H7 (cell line): ENCODE data around the gene TBC1D14. TPM values are rescaled to one million over a fixed set of nuclear protein-coding genes. Genes with fewer than 3 reads are reported as not detected.

Experiments used
- DNase-seq: peaks from one replicate; pipeline ENCODE4 v3.0.0; 2012
- H3K27me3 ChIP-seq: 2 replicates; pipeline ENCODE4 v1.6.0; 2011; ENCODE audit warnings: mild to moderate bottlenecking, low read length; ENCODE audit not compliant: control insufficient read depth, insufficient read depth
- H3K36me3 ChIP-seq: replicated peaks from 2 replicates; pipeline ENCODE4 v1.5.1; 2011; ENCODE audit warnings: low read length; ENCODE audit not compliant: control insufficient read depth, insufficient read depth
- H3K4me3 ChIP-seq: 2 replicates; pipeline ENCODE4 v1.5.1; 2011; ENCODE audit warnings: low read depth, mild to moderate bottlenecking, control low read depth, low read length, moderate library complexity; ENCODE audit not compliant: insufficient read depth
- total RNA-seq: library from RNA; depleted of rRNA; stranded (reverse); fragments of >200 nt; shearing (Covaris generic); gene quantifications from 2 replicates; pipeline ENCODE4 v1.2.3, GENCODE V29; 2014

TBC1D14 gene
- total RNA-seq, 1 experiment from 2014 or later: 55.8 TPM

GRCh38 chr4:7031558-7032449, 122.2 kb downstream of the TBC1D14 start:
- Histone ChIP-seq H3K36me3 (peaks cover 15% of the 10 kb centered on the region), H3K4me3 (no peak overlapping the region), H3K27me3 (no peaks in the 10 kb centered on the region)
- no peak for DNase-seq

GRCh38 chr4:7032596-7032995, 123.0 kb downstream of the TBC1D14 start:
- Histone ChIP-seq H3K4me3 (no peak overlapping the region), H3K27me3 (no peaks in the 10 kb centered on the region), H3K36me3 (peaks cover 15% of the 10 kb centered on the region)
- no peak for DNase-seq

GRCh38 chr4:7034262-7035081, 124.8 kb downstream of the TBC1D14 start:
- DNase-seq: peak; percentile 83
- Histone ChIP-seq H3K4me3 (no peak overlapping the region), H3K27me3 (no peaks in the 10 kb centered on the region), H3K36me3 (peaks cover 13% of the 10 kb centered on the region)

- DNase-seq: peak; percentile 49
- Histone ChIP-seq H3K4me3 (no peak overlapping the region), H3K36me3 (no peaks in the 10 kb centered on the region), H3K27me3 (peaks cover 17% of the 10 kb centered on the region)
Measured at GRCh38 chr4:7037425-7037824, 127.8 kb downstream of the TBC1D14 start.

- no peak for DNase-seq
- Histone ChIP-seq H3K36me3 (no peaks in the 10 kb centered on the region), H3K27me3 (peaks cover 20% of the 10 kb centered on the region), H3K4me3 (no peak overlapping the region)
Measured at GRCh38 chr4:7040765-7041164, 131.1 kb downstream of the TBC1D14 start.

GRCh38 chr4:7041246-7041645, 131.6 kb downstream of the TBC1D14 start:
- H3K36me3 ChIP-seq: no peaks in the 10 kb centered on the region
- DNase-seq: no peak

GRCh38 chr4:7041801-7042502, 132.3 kb downstream of the TBC1D14 start:
- peak overlapping the region; percentile 61 for H3K4me3 ChIP-seq
- peak; percentile 69 for DNase-seq
- no peaks in the 10 kb centered on the region for H3K36me3 ChIP-seq
- peaks cover 20% of the 10 kb centered on the region for H3K27me3 ChIP-seq

More at GRCh38 chr4:7041246-7041645, 131.6 kb downstream of the TBC1D14 start:
- Histone ChIP-seq H3K4me3 (no peak overlapping the region), H3K27me3 (peaks cover 20% of the 10 kb centered on the region)

- peaks cover 20% of the 10 kb centered on the region for H3K27me3 ChIP-seq
- no peaks in the 10 kb centered on the region for H3K36me3 ChIP-seq
- peak overlapping the region; percentile 61 for H3K4me3 ChIP-seq
- peak; percentile 100 for DNase-seq
Measured at GRCh38 chr4:7042503-7043283, 133.1 kb downstream of the TBC1D14 start.

- Histone ChIP-seq H3K27me3 (peaks cover 20% of the 10 kb centered on the region), H3K4me3 (peak within 1 kb of the TSS; percentile 93), H3K36me3 (no peaks in the 10 kb centered on the region)
- DNase-seq: peak; percentile 85
Measured at GRCh38 chr4:7043284-7044136, 133.9 kb downstream of the TBC1D14 start, which contains the start of gene TADA2B. Gene TADA2B, plus strand, starts transcription at chr4:7043372. Its CDS starts 208 bp downstream, at chr4:7043580.

- no peak for DNase-seq
- Histone ChIP-seq H3K36me3 (no peaks in the 10 kb centered on the region), H3K4me3 (peak overlapping the region; percentile 93), H3K27me3 (peaks cover 20% of the 10 kb centered on the region)
Measured at GRCh38 chr4:7044137-7044930, 134.7 kb downstream of the TBC1D14 start.

- peaks cover 20% of the 10 kb centered on the region for H3K27me3 ChIP-seq
- no peak overlapping the region for H3K4me3 ChIP-seq
- H3K36me3 ChIP-seq: no peaks in the 10 kb centered on the region
- no peak for DNase-seq
Measured at GRCh38 chr4:7045553-7045952, 135.9 kb downstream of the TBC1D14 start.
